ENCODE measurements around the gene RBM43.

RBM43 gene

DNA sequence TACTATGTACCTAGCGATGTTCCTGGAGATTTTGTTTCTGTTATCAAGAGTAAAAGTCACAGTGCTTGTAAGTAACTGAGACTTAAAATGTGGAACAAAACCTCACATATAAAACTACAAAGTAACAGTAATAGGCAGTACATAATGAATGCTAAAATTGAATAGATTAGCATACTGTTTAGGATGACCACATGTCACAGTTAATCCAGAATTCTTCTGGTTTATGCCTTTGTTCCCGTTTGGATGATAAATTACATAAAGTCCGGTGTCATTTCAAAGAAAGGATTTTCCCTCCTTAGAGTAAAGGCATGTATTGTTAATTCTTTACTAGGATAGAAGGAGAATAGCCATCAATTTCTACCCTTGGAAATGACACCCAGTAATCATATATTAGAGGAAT is 56.1 kb downstream of the RBM43 start (continued):
- TF ChIP-seq, protein P1, sequence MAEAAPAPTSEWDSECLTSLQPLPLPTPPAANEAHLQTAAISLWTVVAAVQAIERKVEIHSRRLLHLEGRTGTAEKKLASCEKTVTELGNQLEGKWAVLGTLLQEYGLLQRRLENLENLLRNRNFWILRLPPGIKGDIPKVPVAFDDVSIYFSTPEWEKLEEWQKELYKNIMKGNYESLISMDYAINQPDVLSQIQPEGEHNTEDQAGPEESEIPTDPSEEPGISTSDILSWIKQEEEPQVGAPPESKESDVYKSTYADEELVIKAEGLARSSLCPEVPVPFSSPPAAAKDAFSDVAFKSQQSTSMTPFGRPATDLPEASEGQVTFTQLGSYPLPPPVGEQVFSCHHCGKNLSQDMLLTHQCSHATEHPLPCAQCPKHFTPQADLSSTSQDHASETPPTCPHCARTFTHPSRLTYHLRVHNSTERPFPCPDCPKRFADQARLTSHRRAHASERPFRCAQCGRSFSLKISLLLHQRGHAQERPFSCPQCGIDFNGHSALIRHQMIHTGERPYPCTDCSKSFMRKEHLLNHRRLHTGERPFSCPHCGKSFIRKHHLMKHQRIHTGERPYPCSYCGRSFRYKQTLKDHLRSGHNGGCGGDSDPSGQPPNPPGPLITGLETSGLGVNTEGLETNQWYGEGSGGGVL (tag by site-specific recombination; IDR thresholded peaks at IDR 0.05): no peak
- TF ChIP-seq, protein P2, sequence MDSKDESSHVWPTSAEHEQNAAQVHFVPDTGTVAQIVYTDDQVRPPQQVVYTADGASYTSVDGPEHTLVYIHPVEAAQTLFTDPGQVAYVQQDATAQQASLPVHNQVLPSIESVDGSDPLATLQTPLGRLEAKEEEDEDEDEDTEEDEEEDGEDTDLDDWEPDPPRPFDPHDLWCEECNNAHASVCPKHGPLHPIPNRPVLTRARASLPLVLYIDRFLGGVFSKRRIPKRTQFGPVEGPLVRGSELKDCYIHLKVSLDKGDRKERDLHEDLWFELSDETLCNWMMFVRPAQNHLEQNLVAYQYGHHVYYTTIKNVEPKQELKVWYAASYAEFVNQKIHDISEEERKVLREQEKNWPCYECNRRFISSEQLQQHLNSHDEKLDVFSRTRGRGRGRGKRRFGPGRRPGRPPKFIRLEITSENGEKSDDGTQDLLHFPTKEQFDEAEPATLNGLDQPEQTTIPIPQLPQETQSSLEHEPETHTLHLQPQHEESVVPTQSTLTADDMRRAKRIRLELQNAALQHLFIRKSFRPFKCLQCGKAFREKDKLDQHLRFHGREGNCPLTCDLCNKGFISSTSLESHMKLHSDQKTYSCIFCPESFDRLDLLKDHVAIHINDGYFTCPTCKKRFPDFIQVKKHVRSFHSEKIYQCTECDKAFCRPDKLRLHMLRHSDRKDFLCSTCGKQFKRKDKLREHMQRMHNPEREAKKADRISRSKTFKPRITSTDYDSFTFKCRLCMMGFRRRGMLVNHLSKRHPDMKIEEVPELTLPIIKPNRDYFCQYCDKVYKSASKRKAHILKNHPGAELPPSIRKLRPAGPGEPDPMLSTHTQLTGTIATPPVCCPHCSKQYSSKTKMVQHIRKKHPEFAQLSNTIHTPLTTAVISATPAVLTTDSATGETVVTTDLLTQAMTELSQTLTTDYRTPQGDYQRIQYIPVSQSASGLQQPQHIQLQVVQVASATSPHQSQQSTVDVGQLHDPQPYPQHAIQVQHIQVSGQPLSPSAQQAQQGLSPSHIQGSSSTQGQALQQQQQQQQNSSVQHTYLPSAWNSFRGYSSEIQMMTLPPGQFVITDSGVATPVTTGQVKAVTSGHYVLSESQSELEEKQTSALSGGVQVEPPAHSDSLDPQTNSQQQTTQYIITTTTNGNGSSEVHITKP (tag by site-specific recombination; IDR thresholded peaks at IDR 0.05): no peak
- no peak for TF ChIP-seq ZNF112 (tag by site-specific recombination; IDR thresholded peaks at IDR 0.05)
- TF ChIP-seq, protein P3, sequence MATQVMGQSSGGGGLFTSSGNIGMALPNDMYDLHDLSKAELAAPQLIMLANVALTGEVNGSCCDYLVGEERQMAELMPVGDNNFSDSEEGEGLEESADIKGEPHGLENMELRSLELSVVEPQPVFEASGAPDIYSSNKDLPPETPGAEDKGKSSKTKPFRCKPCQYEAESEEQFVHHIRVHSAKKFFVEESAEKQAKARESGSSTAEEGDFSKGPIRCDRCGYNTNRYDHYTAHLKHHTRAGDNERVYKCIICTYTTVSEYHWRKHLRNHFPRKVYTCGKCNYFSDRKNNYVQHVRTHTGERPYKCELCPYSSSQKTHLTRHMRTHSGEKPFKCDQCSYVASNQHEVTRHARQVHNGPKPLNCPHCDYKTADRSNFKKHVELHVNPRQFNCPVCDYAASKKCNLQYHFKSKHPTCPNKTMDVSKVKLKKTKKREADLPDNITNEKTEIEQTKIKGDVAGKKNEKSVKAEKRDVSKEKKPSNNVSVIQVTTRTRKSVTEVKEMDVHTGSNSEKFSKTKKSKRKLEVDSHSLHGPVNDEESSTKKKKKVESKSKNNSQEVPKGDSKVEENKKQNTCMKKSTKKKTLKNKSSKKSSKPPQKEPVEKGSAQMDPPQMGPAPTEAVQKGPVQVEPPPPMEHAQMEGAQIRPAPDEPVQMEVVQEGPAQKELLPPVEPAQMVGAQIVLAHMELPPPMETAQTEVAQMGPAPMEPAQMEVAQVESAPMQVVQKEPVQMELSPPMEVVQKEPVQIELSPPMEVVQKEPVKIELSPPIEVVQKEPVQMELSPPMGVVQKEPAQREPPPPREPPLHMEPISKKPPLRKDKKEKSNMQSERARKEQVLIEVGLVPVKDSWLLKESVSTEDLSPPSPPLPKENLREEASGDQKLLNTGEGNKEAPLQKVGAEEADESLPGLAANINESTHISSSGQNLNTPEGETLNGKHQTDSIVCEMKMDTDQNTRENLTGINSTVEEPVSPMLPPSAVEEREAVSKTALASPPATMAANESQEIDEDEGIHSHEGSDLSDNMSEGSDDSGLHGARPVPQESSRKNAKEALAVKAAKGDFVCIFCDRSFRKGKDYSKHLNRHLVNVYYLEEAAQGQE (tag by site-specific recombination; IDR thresholded peaks at IDR 0.05): no peak
- TF ChIP-seq ZNF311 (tag by site-specific recombination; IDR thresholded peaks at IDR 0.05; ENCODE audit: borderline replicate concordance): no peak
- TF ChIP-seq ZNF837 (tag by site-specific recombination; IDR thresholded peaks at IDR 0.05): no peak
- no peak for TF ChIP-seq KLF10 (tag by site-specific recombination; IDR thresholded peaks at IDR 0.05)

DNA sequence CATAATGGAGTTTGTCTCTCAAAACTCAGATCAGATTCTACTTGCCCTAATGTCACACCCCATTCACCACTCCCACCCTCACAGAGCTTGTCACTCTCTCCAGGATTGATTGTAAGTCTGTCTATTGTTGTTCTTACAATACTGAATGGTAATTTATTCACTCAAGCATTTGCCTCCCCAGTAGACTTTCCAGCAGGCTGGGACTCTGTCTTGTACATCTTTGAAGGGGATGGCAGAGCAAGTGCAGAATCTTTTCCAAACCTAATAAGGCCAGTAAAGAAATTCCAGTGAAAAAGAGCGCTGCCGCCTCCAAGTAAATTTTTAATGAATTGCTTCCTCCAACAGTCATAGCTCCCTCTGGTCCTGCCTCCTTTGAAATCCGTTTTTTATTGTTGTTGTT is 56.9 kb downstream of the RBM43 start:
- TF ChIP-seq ZNF48 (tag by site-specific recombination; IDR thresholded peaks at IDR 0.05): no peak
- TF ChIP-seq, protein P4, sequence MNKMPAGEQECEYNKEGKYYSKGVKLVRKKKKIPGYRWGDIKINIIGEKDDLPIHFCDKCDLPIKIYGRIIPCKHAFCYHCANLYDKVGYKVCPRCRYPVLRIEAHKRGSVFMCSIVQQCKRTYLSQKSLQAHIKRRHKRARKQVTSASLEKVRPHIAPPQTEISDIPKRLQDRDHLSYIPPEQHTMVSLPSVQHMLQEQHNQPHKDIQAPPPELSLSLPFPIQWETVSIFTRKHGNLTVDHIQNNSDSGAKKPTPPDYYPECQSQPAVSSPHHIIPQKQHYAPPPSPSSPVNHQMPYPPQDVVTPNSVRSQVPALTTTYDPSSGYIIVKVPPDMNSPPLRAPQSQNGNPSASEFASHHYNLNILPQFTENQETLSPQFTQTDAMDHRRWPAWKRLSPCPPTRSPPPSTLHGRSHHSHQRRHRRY (tag by site-specific recombination; IDR thresholded peaks at IDR 0.05): no peak
- TF ChIP-seq ZNF146 (tag by site-specific recombination; IDR thresholded peaks at IDR 0.05): no peak
- TF ChIP-seq, protein P3 (tag by site-specific recombination; IDR thresholded peaks at IDR 0.05): no peak
- TF ChIP-seq ZBTB1 (tag by site-specific recombination; IDR thresholded peaks at IDR 0.05): no peak
- no peak for TF ChIP-seq ZNF23 (tag by site-specific recombination; IDR thresholded peaks at IDR 0.05; ENCODE audit: borderline replicate concordance)
- no peak for TF ChIP-seq ZNF174 (tag by site-specific recombination; IDR thresholded peaks at IDR 0.05)
- no peak for TF ChIP-seq RBAK (tag by site-specific recombination; IDR thresholded peaks at IDR 0.05)
- no peak for TF ChIP-seq ZNF155 (tag by site-specific recombination; IDR thresholded peaks at IDR 0.05)
- TF ChIP-seq ZNF24 (tag by site-specific recombination; IDR thresholded peaks at IDR 0.05): no peak
- no peak for TF ChIP-seq ZNF473 (tag by site-specific recombination; IDR thresholded peaks at IDR 0.05)
- Histone ChIP-seq H3K4me1 (ENCODE audit: control insufficient read depth, insufficient read depth, low read length) (0 out of 2 replicates have a peak, but pooled peaks cover 4% of the 10 kb centered on the region), H3K27ac (ENCODE audit: extremely low read depth, low read depth, low read length) (no peak overlapping the region), H3K4me3 (ENCODE audit: low read depth, low read length) (no peak overlapping the region), H3K36me3 (ENCODE audit: control insufficient read depth in 2 of 2, insufficient read depth in 1 of 2, low read length in 2 of 2) (no peaks in the 10 kb centered on the region), H3K9me3 (ENCODE audit: control insufficient read depth, insufficient read depth, low read depth, low read length) (no peaks in the 10 kb centered on the region)
- CTCF ChIA-PET: interaction anchor here (0.6 kb wide), 1 partner anchor 20 kb away, joined by 3 read pairs; no protein-coding TSS in a partner anchor
- POLR2A ChIA-PET: no interaction called here

Measured in HEK293 (cell line).